SK-N-SH treated with all-trans-retinoic acid at 6 μM for 48 hours (cell line): ENCODE data around the gene SEPTIN6.

ENCODE experiments used
- CREB5 ChIP-seq: fragments of 250-450 bp; sonication (Bioruptor Pico); IDR thresholded peaks from 2 replicates; pipeline ENCODE4 v1.5.1; 2020; ENCODE audit warnings: low read depth, mild to moderate bottlenecking, moderate library complexity
- CSDC2 ChIP-seq: fragments of 250-450 bp; sonication (Bioruptor Pico); IDR thresholded peaks from 2 replicates; pipeline ENCODE4 v1.5.0; 2020; ENCODE audit warnings: mild to moderate bottlenecking, moderate library complexity
- CSRNP3 ChIP-seq: fragments of 250-450 bp; sonication (Bioruptor Pico); IDR thresholded peaks from 2 replicates; pipeline ENCODE4 v1.5.1; 2021; ENCODE audit warnings: mild to moderate bottlenecking, moderate library complexity
- ISL1 ChIP-seq: fragments of 250-450 bp; sonication (Bioruptor Pico); IDR thresholded peaks from 2 replicates; pipeline ENCODE4 v2.1.2; 2022; ENCODE audit warnings: mild to moderate bottlenecking, moderate library complexity
- OSR1 ChIP-seq: fragments of 250-450 bp; sonication (Bioruptor Pico); IDR thresholded peaks from 2 replicates; pipeline ENCODE4 v1.8.0; 2022; ENCODE audit warnings: moderate library complexity, mild to moderate bottlenecking, inconsistent platforms
- PATZ1 ChIP-seq: fragments of 250-450 bp; sonication (Bioruptor Pico); IDR thresholded peaks from 2 replicates; pipeline ENCODE4 v1.8.0; 2020; ENCODE audit warnings: mild to moderate bottlenecking, moderate library complexity, borderline replicate concordance
- POU6F1 ChIP-seq: fragments of 250-450 bp; sonication (Bioruptor Pico); IDR thresholded peaks from 2 replicates; pipeline ENCODE4 v1.8.0; 2021; ENCODE audit warnings: low read depth, mild to moderate bottlenecking, moderate library complexity, borderline replicate concordance
- TOX ChIP-seq: fragments of 250-450 bp; sonication (Bioruptor Pico); IDR thresholded peaks from 2 replicates; pipeline ENCODE4 v1.8.0; 2021; ENCODE audit warnings: mild to moderate bottlenecking, moderate library complexity, borderline replicate concordance
- ZC3H10 ChIP-seq: fragments of 250-450 bp; sonication (Bioruptor Pico); IDR thresholded peaks from 2 replicates; pipeline ENCODE4 v1.5.1; 2021; ENCODE audit warnings: mild to moderate bottlenecking, moderate library complexity
- ZFP3 ChIP-seq: fragments of 250-450 bp; sonication (Bioruptor Pico); IDR thresholded peaks from 2 replicates; pipeline ENCODE4 v1.5.0; 2020; ENCODE audit warnings: mild to moderate bottlenecking, moderate library complexity
- ZFP30 ChIP-seq: fragments of 450-650 bp; formaldehyde crosslinking; IDR thresholded peaks from 2 replicates; pipeline ENCODE4 v1.5.0; 2022; ENCODE audit warnings: mild to moderate bottlenecking, moderate library complexity

GRCh38 chrX:119661486-119661885, 31.5 kb downstream of the SEPTIN6 start:
- TF ChIP-seq CSRNP3 (CRISPR knock-in tag), result no peak
- TF ChIP-seq ZFP30 (CRISPR knock-in tag), result no peak
- no peak for TF ChIP-seq CREB5 (CRISPR knock-in tag)
- TF ChIP-seq OSR1 (CRISPR knock-in tag), result no peak
- no peak for TF ChIP-seq POU6F1
- no peak for TF ChIP-seq CSDC2 (CRISPR knock-in tag)
- no peak for TF ChIP-seq TOX (CRISPR knock-in tag)
- TF ChIP-seq ZFP3 (CRISPR knock-in tag), result no peak
- TF ChIP-seq ZC3H10 (CRISPR knock-in tag), result no peak
- no peak for TF ChIP-seq ISL1 (CRISPR knock-in tag)
- no peak for TF ChIP-seq PATZ1 (CRISPR knock-in tag)
